ENCODE results near the gene ZNF831.

Gene ZNF831

DNA sequence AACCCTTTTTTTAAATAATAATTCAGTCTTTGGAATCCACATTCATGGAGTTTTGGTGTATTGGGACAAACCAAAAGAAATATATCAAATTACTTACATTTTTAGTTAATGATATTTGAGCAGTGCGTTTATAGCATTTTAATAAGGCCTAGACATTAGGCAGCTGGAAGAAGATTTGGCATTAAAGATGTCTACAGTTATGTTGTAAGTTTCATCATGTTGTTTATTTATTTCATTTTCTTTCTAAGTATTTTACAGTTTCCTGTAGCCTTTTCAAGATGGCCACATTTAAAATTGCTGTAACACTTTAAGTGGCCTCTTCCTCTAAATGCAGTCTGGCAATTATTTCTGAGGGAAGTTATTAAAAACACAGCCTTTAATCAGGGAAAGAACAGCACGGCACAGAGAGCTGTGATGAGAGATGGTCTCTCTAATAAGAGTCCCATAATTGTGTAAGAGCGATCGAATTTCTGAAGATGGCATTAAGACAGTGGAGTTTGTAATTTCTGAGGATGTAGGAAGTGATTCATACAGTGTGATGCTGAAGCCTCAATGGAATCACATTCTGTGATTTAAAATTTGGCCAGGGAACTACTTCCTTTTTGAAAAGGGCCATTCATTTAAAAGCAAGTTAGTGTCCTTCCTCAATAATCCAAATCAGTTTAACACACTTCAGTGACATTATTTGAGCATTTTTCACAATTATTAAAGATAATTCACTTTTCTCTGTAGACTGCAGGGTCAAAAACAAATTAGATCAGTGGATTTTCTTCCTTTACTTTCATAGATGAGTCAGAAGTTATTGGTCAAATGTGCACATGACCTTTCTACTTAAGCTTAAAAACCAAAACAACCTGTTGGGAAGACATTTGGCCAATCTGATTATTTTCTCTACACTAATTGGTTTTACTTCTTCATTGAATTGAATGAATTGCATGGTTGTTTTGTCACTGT is 84.4 kb downstream of the ZNF831 start:
- DNase-seq (ENCODE audit: low read depth): no peak

DNA sequence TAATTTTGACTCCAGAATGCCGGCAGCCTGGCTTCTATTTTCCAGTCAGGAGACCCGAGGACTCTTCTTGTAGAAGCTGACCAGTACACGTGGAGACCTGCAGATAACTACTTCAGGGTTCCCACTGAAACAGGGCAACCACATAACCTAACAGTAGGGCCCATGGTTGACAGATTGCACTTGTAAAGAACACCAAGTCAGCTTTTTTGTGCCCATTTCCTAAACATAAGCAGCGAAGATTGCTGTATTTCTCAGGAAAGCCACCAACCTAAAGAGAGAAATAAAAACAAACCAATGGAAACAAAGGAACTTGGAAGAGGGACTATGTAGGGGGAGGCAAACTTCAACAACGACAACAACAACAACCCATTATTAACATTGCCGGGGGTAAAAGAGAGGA is 86.7 kb downstream of the ZNF831 start:
- no peak for DNase-seq (ENCODE audit: low read depth)

DNA sequence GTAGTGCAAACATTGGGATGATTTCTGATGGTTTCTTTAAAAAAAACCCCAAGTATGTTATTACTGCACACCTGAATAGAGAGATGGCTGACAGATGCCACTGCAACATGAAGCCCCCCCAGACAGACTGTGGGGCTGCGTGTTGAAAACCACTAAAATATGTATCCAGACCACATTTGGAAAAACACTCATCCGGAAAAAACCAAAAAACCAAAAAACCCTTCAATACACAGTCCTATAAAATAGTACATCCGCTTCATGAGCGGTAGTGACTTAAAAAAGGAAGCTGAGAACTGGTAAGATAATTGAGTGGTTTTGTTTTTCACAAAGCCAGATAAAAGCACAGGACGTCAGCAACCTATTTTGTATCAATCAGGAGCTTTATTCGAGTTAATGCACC is 89.7 kb downstream of the ZNF831 start:
- no peak for DNase-seq (ENCODE audit: low read depth)

DNA sequence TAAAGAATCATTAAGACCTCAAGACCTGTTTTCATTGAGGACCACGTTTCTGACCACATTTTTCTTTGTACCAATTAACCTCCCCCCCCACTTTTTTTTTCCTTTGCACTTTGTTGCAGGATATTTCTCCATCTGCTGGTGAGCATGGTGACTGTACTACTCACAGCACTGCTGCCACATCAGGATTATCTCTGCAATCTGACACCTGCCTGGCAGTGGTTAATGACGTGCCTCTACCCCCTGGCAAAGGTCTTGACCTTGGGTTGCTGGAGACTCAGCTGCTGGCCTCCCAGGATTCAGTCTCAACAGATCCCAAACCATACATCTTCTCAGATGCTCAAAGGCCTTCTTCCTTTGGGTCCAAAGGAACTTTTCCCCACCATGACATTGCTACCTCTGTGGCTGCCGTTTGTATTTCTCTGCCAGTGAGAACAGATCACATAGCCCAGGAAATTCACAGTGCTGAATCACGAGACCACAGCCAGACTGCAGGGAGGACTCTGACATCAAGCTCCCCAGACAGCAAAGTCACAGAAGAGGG is 90.2 kb downstream of the ZNF831 start:
- DNase-seq (ENCODE audit: low read depth): peak; percentile 5

DNA sequence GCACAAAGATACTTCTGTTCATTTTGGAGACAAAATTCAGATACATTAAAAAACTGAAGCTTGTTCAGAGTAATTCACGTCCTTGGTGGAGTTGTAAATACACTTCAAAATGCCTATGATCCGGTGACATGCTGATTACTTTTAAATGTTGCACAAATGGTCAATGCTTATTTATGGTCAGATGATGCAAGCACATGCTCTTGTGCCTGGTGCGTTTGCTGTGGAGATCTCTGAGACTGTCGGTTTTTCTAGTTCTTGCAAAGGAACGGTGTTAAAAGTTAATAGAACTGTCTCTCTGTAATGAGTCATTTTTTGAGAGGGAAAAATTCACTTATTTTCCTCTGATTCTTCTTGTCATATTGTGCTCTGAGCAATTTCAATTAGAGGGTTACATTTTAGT is 91.6 kb downstream of the ZNF831 start:
- no peak for DNase-seq (ENCODE audit: low read depth)

DNA sequence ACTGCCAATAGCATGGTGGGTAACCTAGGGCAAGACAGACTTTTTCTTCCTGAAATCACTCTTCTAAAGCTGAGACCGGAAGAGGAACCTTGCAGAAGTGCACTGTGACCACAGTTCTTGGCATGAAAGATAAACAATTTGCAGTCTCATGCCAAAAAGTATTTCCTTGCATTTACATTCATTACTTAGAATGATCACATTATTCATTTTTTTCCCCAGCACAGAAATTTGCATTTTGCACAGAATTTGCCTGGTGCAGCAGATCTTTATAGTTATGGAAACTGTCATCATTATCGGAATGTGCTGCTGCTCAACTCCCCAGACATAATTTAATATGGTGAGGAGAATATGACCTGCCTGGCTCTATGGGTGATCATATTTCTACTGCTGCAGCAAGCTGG is 94.6 kb downstream of the ZNF831 start:
- no peak for DNase-seq (ENCODE audit: low read depth)

DNA sequence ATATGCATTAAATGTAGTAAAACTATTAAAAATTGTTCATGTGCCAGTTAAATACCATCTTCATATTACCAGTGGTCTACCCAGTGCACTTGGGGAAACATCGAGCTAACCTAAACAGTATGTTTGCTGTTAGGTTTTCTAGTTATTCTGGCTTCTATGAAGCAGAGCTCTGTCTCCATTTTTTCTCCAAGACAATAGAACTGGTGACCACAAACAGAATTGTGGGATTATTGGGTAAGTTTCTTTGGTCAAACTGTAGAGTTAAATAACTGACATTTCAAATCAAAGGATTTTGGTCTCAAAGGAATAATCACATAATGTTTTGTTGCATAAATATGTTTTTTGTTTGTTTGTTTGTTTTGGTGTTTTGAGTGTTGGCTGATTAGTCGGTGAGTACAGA is 96.3 kb downstream of the ZNF831 start:
- no peak for DNase-seq (ENCODE audit: low read depth)

DNA sequence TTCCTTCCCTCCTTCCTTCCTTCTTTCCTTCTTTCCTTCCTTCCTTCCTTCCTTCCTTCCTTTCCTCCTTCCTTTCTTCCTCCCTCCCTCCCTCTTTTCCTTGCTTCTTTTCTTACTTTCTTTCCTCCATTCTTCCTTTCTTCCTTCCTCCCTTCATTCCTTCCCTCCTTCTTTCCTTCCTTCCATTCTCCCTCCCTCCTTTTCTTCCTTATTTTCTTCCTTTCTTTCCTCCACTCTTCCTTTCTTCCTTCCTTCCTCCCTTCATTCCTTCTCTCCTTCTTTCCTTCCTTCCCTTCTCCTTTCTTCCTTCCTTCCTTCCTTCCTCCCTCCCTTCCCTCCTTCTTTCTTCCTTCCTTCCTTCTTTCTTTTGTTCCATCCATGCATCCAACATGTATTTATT is 101.7 kb downstream of the ZNF831 start:
- no peak for DNase-seq (ENCODE audit: low read depth)

DNA sequence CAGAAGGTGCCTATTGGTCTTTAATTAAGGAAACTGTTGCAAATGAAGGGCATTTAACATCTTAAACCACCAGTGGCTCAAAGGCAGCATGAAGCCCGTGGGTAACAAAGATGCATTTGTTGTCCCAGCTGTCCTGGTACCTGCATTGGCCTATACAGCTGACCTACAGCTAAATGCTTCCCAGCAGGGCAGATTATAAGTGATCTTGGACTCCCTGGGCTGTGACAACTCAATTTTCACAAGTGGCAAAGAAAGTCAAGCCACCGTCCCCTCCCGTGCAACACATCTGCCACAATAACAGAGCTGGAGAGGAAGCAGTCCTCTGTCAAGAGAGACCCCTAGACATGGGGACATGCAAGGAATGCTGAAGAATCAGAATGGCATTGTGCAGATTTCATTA is 105.2 kb downstream of the ZNF831 start:
- DNase-seq (ENCODE audit: low read depth): no peak

DNA sequence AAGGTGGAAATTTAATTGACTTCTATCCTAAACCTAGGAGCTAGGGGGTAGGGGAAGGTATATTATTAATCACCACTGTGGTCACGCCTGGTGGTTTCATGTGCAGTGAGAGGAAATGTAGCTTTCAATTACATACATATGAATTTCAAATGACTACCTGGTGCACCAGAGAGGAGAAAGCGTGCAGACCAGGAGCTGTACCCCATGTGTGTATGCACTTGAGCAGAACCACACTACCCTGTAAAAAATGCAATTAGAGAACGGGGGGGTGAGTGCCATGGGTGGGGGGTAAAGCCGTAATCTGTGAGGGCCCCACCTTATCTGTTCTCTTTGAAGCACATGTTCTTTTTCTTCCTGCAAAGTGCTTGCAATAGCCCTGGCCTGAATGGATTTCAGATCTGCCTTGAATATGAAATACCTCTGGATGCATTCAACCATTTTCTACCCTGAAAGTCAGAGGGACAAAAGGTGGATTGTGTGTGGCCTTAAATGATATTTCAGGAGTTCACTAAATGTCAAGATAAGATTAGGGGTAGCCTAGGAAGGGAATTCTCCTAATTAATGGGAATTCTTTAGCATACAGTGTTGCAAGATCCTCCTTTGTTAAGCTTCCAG is 105.9 kb downstream of the ZNF831 start:
- DNase-seq (ENCODE audit: low read depth): no peak

DNA sequence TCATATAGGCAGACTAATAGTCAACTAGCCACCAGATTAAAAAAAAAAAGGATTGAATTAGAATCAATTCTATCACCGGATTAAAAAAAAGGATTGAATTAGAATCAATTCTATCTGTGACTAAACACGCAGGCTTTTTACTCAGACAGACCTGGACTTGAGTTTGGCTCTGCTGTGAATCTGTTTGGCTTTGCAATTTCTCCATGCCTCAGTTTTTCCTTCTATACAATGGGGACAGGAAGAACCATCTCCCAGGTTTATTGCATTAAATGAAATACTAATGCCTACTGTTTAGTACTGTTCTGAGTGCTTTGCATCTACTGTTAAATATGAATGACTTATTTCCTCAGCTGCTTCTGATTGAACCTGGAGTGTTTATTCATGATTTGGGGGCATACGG is 106.8 kb downstream of the ZNF831 start:
- no peak for DNase-seq (ENCODE audit: low read depth)

DNA sequence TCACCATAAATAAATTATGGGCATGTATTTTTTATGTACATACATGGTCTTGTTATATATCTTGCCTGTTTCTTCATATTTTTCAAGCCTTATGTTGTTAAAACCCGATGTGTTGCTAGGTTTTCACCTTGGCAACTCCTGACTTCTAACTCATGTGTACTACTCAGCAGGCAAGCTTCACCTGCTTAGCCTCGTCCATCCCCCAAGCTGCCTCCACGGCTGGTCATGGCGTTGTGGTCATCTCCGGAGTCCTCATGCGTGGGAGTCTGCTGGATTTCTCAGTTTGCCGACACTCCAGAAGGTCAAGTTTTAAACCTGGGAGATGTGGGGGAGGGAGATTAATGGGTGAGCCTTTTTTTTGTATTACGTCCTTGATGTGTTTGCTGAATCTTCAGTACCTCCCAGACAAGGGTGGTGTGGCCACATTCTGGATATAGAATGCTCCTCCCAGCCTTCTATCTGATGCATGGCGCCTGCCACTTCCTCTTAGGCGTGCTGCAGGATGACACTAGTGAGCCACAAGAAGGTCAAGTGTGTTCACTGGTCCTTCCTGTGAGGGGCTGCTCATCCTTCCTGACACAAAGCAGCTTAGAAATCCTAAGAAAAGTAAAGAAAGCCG is 110.2 kb downstream of the ZNF831 start:
- no peak for DNase-seq (ENCODE audit: low read depth)

DNA sequence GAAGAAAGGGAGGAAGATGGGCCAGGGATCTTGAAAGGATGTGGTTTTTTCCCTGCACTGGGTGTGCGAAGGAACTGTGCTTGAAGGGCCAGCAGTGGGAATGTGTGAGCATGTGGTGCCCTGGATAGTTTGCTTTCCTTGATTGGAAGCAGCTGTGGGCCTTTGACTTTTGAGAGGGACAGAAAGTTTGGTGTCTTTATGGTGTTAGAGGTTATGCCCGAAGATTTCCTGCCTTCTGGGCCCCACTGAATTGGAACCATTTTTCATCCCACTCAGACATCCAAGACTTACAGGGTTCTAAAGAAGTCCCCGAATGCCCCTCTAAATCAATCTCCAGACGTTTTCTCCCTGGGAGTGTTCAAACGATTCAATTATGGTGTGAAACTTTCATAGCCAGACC is 113.3 kb downstream of the ZNF831 start:
- no peak for DNase-seq (ENCODE audit: low read depth)

DNA sequence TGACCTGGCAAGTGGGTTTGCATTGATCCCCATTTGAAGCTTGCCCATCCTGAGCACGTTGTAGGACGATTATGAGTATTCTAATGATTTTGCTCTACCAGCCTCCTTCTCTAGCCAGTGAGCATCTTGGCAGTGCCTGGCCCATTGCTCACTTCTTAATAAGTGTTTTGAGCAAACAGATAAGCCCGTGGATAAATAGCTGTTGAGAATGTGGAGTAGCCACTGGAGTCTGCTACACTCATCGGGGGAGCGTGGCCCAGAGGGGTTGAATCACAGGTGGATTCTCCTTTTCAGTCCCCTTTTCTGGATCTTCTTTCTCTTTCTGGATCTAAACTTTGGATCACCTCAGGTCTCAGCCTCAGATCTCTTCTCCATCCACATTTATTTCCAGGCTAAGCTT is 120.8 kb downstream of the ZNF831 start:
- no peak for DNase-seq (ENCODE audit: low read depth)

DNA sequence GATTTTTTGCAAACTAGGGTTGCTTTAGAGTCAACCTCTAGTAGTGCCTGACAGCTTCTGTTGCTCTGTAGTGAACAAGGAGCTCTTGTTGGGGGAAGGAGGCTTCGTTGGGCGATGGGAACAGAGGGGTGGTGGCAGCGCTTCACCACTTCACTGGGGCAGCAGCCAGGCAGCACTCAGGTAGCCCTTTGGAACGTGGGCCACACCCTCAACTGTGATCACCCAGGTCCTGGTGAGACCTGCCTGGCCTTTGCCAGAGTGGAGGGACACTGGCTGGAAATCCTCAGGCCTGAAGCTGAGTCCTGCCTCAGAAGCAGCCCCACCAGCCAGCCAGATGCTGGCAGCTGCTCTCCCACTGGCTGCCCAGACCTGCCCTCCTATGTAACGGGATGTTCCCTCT is 126.4 kb downstream of the ZNF831 start:
- no peak for DNase-seq (ENCODE audit: low read depth)

DNA sequence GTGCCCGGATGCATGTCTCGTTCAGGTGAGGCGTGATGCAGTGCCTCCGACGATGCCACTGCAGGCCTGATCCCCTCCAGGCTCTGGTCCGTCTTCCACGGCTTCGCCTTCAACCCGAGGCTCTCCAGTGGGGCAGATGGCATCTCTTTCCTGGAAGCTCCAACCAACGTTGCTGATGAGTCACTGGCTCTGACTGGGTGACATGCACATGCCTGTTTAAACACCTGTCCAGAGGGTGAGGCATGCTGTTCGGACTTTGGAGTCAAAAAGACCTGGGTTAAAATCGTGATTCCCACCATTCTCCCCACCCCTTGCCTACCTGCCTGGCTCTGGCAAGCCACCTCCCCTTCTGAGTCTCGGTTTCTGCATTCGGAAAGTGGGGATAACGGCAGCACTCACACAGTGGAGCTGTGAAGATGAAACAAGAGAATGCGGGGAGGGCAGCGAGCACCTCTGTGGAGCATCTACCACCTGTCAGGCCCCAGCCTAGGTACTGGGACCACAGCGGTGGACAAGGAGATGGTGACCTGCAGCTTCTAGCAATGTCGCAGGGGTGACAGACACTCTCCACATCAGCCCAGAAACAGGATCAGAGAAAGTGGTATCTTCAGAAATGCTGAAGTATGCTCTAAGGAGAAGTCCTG is 128.2 kb downstream of the ZNF831 start:
- DNase-seq (ENCODE audit: low read depth): no peak

DNA sequence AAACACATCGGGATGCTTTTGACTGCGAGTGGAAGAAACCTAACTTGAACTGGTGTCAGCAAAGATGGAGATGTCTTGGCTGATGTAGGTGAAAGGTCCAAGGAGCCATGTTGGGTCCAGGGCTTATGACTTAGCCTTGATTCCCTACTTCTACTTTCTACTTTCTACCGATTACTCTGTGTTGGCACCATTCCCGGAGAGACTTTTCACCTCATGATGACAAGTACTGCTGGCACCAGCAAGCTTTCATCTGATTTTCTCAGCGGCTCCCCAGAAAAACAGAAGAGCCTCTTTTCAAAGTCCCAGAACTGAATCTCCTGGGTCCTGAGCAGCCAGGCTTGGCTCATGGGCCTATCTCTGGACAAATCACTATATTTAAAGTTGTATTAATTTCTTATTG is 131.9 kb downstream of the ZNF831 start:
- DNase-seq (ENCODE audit: low read depth): no peak

DNA sequence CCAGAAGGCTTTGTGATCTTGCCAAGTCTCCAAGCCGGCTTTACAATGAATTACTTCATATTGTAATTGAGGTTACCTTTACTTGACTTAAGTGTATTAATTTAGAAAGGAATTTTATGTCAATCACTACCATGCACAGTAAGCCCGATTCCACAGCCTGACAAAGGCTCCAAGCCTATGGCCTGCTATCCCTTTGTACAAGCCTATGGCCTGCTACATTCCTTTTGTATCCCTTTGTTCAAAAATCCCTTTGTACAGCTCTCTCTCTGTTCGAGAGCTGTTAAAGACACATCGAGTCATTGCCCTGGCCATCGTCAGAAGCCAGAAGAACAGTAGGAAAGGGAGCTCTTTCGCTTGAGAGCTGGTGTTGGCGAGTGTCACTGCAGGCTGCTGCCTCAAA is 134.1 kb downstream of the ZNF831 start:
- no peak for DNase-seq (ENCODE audit: low read depth)

DNA sequence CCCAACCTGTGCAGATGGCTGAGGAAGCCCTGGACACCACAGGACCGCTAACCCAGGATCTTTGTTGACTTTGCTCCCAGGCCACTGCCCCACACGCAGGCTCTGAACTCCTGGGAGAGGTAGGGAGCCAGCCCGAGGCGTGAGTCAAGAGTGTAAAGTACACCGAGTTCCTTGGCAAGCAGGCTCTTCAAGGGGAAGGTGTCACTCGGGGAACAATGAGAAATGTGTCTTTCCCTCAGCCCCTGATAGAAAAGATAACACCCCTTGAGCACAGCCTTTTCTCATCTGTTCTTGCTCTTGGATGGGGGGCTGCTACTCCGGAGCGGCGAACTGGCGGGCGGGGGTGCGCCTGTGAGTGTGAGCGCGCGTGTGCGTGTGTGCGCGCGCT is 136.3 kb downstream of the ZNF831 start:
- no peak for DNase-seq (ENCODE audit: low read depth)

DNA sequence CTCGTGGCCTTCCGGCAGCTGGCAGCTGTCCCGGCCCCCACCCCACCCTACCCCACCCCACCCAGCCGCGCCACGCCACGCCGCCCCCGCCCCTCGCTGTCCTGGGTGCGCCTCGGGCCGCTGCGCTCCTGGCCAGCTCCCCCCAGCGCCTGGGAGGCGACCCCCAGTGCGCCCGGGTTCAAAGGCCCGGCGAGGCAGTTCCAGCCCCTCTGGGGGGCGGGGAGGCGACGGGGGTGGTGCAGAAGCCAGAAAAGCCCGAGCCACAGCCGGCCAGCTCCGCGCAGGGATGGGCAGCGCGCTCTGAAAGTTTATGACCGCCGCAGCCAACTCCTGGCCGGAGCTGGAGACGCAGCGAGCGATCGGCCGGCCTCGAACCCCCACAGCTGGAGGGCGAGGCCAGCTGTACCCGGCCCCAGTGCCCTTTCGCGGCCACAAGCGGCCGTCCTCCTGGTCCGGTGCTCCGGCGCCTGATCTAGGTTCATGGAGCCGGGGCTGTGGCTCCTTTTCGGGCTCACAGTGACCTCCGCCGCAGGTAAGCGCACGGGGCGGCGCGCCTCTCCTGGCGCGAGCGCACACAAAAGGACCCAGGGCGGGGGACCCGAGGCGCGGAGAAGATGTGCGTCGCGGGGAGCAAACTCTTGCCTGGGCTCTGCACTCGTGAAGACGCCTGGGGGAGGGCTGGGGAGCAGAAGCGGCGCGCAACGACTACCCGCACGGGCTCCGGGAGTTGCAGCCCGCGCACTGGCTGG is 136.9 kb downstream of the ZNF831 start, which contains the start of gene EDN3:
EDN3 (plus strand) TSS at position 279 of the 749 bp plus-strand sequence; CDS start at position 481, 202 bp downstream.
- DNase-seq (ENCODE audit: low read depth): no peak

DNA sequence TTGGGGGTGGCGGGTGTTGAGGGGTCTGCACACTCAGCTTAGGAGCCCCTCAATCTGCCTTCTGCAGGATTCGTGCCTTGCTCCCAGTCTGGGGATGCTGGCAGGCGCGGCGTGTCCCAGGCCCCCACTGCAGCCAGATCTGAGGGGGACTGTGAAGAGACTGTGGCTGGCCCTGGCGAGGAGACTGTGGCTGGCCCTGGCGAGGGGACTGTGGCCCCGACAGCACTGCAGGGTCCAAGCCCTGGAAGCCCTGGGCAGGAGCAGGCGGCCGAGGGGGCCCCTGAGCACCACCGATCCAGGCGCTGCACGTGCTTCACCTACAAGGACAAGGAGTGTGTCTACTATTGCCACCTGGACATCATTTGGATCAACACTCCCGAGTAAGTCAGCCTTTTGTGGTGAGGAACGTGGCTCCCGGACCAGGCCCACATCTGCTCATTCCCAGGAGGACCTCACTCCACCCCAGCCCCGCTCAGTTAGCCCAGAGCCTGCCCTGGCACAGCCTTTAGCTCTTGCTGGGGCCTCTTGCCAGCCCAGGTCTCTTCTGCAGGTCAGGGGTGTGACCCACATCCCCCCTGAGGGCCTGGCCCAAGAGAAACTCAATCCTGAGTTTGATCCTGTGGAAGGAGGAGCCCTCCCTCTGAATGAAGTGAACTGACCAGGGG is 137.9 kb downstream of the ZNF831 start:
- no peak for DNase-seq (ENCODE audit: low read depth)

All from activated gamma-delta T cell treated with anti-CD3 and anti-CD28 coated beads, Interleukin-2, amount 50 U/mL, for 16 hours (primary cell).